ENCODE measurements around the gene SRRT.

The SRRT gene

DNA sequence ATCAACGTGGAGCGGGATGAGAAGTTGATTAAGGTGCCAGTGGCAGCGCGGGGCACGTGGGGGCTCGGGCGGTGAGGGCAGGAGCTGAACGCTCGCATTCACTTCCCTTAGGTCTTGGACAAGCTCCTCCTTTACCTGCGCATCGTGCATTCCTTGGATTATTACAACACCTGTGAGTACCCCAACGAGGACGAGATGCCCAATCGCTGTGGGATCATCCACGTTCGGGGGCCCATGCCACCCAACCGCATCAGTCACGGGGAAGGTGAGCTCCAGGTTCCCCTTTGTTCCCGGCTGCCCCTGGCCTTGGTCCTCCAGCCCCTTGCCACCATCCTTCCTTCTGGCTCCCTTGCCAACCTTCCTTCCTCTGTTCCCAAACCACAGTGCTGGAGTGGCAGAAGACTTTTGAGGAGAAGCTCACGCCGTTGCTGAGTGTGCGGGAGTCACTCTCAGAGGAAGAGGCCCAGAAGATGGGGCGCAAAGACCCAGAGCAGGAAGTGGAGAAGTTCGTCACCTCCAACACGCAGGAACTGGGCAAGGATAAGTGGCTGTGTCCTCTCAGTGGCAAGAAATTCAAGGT lies 12.1 kb downstream of the SRRT start:
- Histone ChIP-seq H3K79me2 (ENCODE audit: insufficient read depth, low read length) (peaks cover 15% of the 10 kb centered on the region; the same call in 1 of the 2 replicates), H3F3A (ENCODE audit: low read depth) (0 out of 2 replicates have a peak, but pooled peaks cover 5% of the 10 kb centered on the region), H2AFZ (ENCODE audit: low read length) (no peak overlapping the region), H3K4me1 (ENCODE audit: insufficient read depth, low read length, poor library complexity, severe bottlenecking) (peaks cover 28% of the 10 kb centered on the region), H4K20me1 (ENCODE audit: insufficient read depth, low read length, poor library complexity, severe bottlenecking) (peaks cover 42% of the 10 kb centered on the region), H3K9ac (ENCODE audit: low read depth, low read length, poor library complexity, severe bottlenecking) (peak overlapping the region; percentile 7), H3K4me3 (ENCODE audit: low read length, poor library complexity, severe bottlenecking) (no peak overlapping the region), H3K27me3 (ENCODE audit: insufficient read depth, low read length, poor library complexity, severe bottlenecking) (no peaks in the 10 kb centered on the region), H3K4me2 (ENCODE audit: low read depth, low read length, poor library complexity, severe bottlenecking) (peak overlapping the region; percentile 29), H3K36me3 (ENCODE audit: insufficient read depth, low read length) (peaks cover 69% of the 10 kb centered on the region; the same call in 1 of the 2 replicates), H3K9me3 (ENCODE audit: insufficient read depth, low read depth, low read length) (no peaks in the 10 kb centered on the region), H3K9me2 (replicated peaks; ENCODE audit: low read depth, low read length) (no peaks in the 10 kb centered on the region)
- TF ChIP-seq EZH2phosphoT487 (IDR thresholded peaks at IDR 0.05; ENCODE audit: borderline replicate concordance), result no peak
- TF ChIP-seq, protein P1, sequence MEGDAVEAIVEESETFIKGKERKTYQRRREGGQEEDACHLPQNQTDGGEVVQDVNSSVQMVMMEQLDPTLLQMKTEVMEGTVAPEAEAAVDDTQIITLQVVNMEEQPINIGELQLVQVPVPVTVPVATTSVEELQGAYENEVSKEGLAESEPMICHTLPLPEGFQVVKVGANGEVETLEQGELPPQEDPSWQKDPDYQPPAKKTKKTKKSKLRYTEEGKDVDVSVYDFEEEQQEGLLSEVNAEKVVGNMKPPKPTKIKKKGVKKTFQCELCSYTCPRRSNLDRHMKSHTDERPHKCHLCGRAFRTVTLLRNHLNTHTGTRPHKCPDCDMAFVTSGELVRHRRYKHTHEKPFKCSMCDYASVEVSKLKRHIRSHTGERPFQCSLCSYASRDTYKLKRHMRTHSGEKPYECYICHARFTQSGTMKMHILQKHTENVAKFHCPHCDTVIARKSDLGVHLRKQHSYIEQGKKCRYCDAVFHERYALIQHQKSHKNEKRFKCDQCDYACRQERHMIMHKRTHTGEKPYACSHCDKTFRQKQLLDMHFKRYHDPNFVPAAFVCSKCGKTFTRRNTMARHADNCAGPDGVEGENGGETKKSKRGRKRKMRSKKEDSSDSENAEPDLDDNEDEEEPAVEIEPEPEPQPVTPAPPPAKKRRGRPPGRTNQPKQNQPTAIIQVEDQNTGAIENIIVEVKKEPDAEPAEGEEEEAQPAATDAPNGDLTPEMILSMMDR (conservative IDR thresholded peaks at IDR 0.05; ENCODE audit: low read length), result no peak

DNA sequence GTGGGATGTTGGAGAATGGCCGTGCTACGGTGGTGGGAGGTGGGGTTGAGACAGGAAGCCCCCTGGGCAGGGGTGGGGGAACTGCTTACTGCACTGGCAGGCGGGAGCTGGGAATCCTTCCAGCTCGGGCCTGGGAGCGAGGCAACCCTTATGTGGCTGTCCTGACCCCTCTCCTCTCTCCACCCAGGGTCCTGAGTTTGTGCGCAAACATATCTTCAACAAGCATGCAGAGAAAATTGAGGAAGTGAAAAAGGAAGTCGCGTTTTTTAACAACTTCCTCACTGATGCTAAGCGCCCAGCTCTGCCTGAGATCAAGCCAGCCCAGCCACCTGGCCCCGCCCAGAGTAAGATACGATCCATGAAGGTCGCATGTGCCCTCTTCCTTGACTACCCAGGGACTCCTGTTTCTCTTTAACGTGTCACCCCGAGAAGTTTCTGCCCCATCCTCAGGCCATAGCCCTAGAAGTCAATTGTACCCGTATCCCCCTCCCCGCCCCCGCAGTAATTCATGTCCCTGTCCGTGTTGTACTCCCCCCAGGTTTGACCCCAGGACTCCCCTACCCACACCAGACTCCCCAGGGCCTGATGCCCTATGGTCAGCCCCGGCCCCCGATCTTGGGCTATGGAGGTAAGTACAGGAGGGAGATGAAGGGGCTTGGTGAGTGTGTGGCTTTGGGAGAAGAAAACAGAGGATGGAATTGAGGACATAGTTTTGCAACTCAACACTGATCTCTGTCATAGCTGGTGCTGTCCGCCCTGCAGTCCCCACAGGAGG lies 12.8 kb downstream of the SRRT start:
- no peaks in the 10 kb centered on the region for H3K27me3 ChIP-seq (ENCODE audit: insufficient read depth, low read length, poor library complexity, severe bottlenecking)
- no peak overlapping the region for H2AFZ ChIP-seq (ENCODE audit: low read length)
- no peak for TF ChIP-seq EZH2phosphoT487 (IDR thresholded peaks at IDR 0.05; ENCODE audit: borderline replicate concordance)
- TF ChIP-seq, protein P1 (conservative IDR thresholded peaks at IDR 0.05; ENCODE audit: low read length), result no peak
- no peaks in the 10 kb centered on the region for H3K9me2 ChIP-seq (replicated peaks; ENCODE audit: low read depth, low read length)
- peaks cover 9% of the 10 kb centered on the region; the same call in 1 of the 2 replicates for H3K79me2 ChIP-seq (ENCODE audit: insufficient read depth, low read length)
- peak overlapping the region; percentile 7 for H3K9ac ChIP-seq (ENCODE audit: low read depth, low read length, poor library complexity, severe bottlenecking)
- H3K4me1 ChIP-seq (ENCODE audit: insufficient read depth, low read length, poor library complexity, severe bottlenecking), result peaks cover 28% of the 10 kb centered on the region
- H3K36me3 ChIP-seq (ENCODE audit: insufficient read depth, low read length), result peaks cover 62% of the 10 kb centered on the region; the same call in 1 of the 2 replicates
- no peak overlapping the region for H3K4me3 ChIP-seq (ENCODE audit: low read length, poor library complexity, severe bottlenecking)
- peaks cover 36% of the 10 kb centered on the region for H4K20me1 ChIP-seq (ENCODE audit: insufficient read depth, low read length, poor library complexity, severe bottlenecking)
- H3K9me3 ChIP-seq (ENCODE audit: insufficient read depth, low read depth, low read length), result no peaks in the 10 kb centered on the region
- peak overlapping the region; percentile 29 for H3K4me2 ChIP-seq (ENCODE audit: low read depth, low read length, poor library complexity, severe bottlenecking)
- 0 out of 2 replicates have a peak, but pooled peaks cover 5% of the 10 kb centered on the region for H3F3A ChIP-seq (ENCODE audit: low read depth)

GRCh38 chr7:100888291-100888987 lies 13.5 kb downstream of the SRRT start:
- peaks cover 8% of the 10 kb centered on the region; the same call in 1 of the 2 replicates for H3K79me2 ChIP-seq (ENCODE audit: insufficient read depth, low read length)
- H3K4me2 ChIP-seq (ENCODE audit: low read depth, low read length, poor library complexity, severe bottlenecking), result peak overlapping the region; percentile 69
- peak overlapping the region; percentile 70 for H3K4me3 ChIP-seq (ENCODE audit: low read length, poor library complexity, severe bottlenecking)
- H3K9me2 ChIP-seq (replicated peaks; ENCODE audit: low read depth, low read length), result no peaks in the 10 kb centered on the region
- peaks cover 29% of the 10 kb centered on the region for H4K20me1 ChIP-seq (ENCODE audit: insufficient read depth, low read length, poor library complexity, severe bottlenecking)
- no peak overlapping the region for H2AFZ ChIP-seq (ENCODE audit: low read length)
- 0 out of 2 replicates have a peak, but pooled peaks cover 5% of the 10 kb centered on the region for H3F3A ChIP-seq (ENCODE audit: low read depth)
- no peaks in the 10 kb centered on the region for H3K9me3 ChIP-seq (ENCODE audit: insufficient read depth, low read depth, low read length)
- H3K36me3 ChIP-seq (ENCODE audit: insufficient read depth, low read length), result peaks cover 55% of the 10 kb centered on the region; the same call in 1 of the 2 replicates
- peak overlapping the region; percentile 72 for H3K9ac ChIP-seq (ENCODE audit: low read depth, low read length, poor library complexity, severe bottlenecking)
- TF ChIP-seq EZH2phosphoT487 (IDR thresholded peaks at IDR 0.05; ENCODE audit: borderline replicate concordance), result no peak
- TF ChIP-seq, protein P1 (conservative IDR thresholded peaks at IDR 0.05; ENCODE audit: low read length), result no peak
- peaks cover 28% of the 10 kb centered on the region for H3K4me1 ChIP-seq (ENCODE audit: insufficient read depth, low read length, poor library complexity, severe bottlenecking)
- no peaks in the 10 kb centered on the region for H3K27me3 ChIP-seq (ENCODE audit: insufficient read depth, low read length, poor library complexity, severe bottlenecking)

Data from Loucy (cell line).